Mammary epithelial cell (primary cell): ENCODE results near the gene TMEM134.

Experiments
- CTCF ChIP-seq, 2 donors: IDR thresholded peaks in 1 of 2; conservative IDR thresholded peaks in 1 of 2; 2 replicates each; pipeline ENCODE4 v1.5.1; 2011 to 2012; ENCODE audit warnings: inconsistent platforms in 2 of 2, low read length in 2 of 2, mild to moderate bottlenecking in 2 of 2, control low read depth in 1 of 2, low read depth in 1 of 2; ENCODE audit not compliant: insufficient read depth in 1 of 2; ENCODE audit errors: extremely low read depth in 1 of 2
- EZH2 ChIP-seq: IDR thresholded peaks from 2 replicates; pipeline ENCODE4 v1.6.1; 2012; ENCODE audit warnings: low read length, inconsistent platforms, borderline replicate concordance

DNA sequence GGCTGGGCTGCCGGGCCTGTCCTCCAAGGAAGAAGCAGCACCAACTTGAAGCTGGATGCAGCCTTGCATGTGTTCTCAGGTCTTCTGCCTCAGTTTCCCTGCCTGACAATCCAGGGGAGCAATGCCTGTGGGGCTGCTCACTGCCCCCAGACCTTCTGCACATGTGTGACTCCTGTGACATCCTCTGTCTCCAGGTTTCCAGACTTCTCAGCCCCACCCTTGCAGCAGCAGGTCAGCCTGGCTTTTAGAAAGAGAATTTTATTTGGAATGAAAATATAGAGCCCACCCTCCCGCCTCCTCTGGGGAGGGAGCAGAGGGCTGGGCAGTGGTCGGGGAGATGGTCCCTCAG lies 31.3 kb downstream of the TMEM134 start:
- TF ChIP-seq EZH2, result no peak
- TF ChIP-seq CTCF (conservative IDR thresholded peaks at IDR 0.05 in 1 of 2, IDR thresholded peaks at IDR 0.05 in 1 of 2; ENCODE audit: extremely low read depth in 1 of 2, insufficient read depth in 1 of 2, low read depth in 1 of 2, low read length in 2 of 2), result no peak
